Endothelial cell of umbilical vein (primary cell): Measurements from ENCODE around the gene KCNAB2. TPM values are rescaled to one million over a fixed set of nuclear protein-coding genes. Genes with fewer than 3 reads are reported as not detected.

Source experiments
- BruUV-seq: library from RNA; stranded (reverse); fragments of 400-500 nt; replicated peaks from 2 replicates; lab custom pipeline; 2021; lab: Mats Ljungman, UMichigan
- CTCF ChIA-PET: fragments of 300-600, 350-600 bp; sonication (Branson Sonifier 250); formaldehyde crosslinking; loops from one replicate; lab custom pipeline; 2021; ENCODE audit warnings: antibody characterized with exemption, inconsistent platforms; lab: Charles Lee
- POLR2A ChIA-PET: fragments of 300-600, 350-600 bp; sonication (Branson Sonifier 250); formaldehyde crosslinking; loops from one replicate; lab custom pipeline; 2021; ENCODE audit warnings: antibody characterized with exemption, inconsistent platforms; lab: Charles Lee
- DNase-seq: peaks from one replicate; pipeline ENCODE4 v3.0.0-alpha.2; 2011; ENCODE audit warnings: low read depth, low spot score
- FAIRE-seq: peaks from 2 replicates; lab custom pipeline; 2011; peaks lifted over from hg19 to GRCh38; lab: Jason Lieb, UNC
- H2AFZ ChIP-seq: 2 replicates; pipeline ENCODE4 v1.6.0; 2012; ENCODE audit warnings: low read depth, low read length, control low read depth, inconsistent platforms
- H3K27ac ChIP-seq: 2 replicates; pipeline ENCODE4 v1.5.1; 2011; ENCODE audit warnings: low read depth, mild to moderate bottlenecking, control low read depth, low read length, moderate library complexity; ENCODE audit not compliant: insufficient read depth
- H3K27me3 ChIP-seq, 2 experiments: 2 replicates each; pipeline versions ENCODE4 v1.6.0 to v1.6.1; 2011; ENCODE audit warnings: low read length in 2 of 2, mixed read lengths in 1 of 2; ENCODE audit not compliant: control insufficient read depth in 2 of 2, insufficient read depth in 2 of 2
- H3K36me3 ChIP-seq, 2 experiments: 2 replicates in 1 of 2; 3 replicates in 1 of 2; pipeline ENCODE4 v1.5.1; 2011; ENCODE audit warnings: low read length in 2 of 2, mild to moderate bottlenecking in 1 of 2, moderate library complexity in 1 of 2; ENCODE audit not compliant: control insufficient read depth in 2 of 2, insufficient read depth in 2 of 2; ENCODE audit errors: extremely low read depth in 1 of 2
- H3K4me1 ChIP-seq: 3 replicates; pipeline ENCODE4 v1.5.1; 2011; ENCODE audit warnings: mild to moderate bottlenecking, low read length; ENCODE audit not compliant: control insufficient read depth, insufficient read depth; ENCODE audit errors: extremely low read depth
- H3K4me2 ChIP-seq: 2 replicates; pipeline ENCODE4 v1.6.1; 2011; ENCODE audit warnings: low read length, control low read depth, mixed read lengths; ENCODE audit not compliant: insufficient read depth
- H3K4me3 ChIP-seq, 3 experiments: fragments of 200-600 bp in 1 of 3; sonication (generic), shearing (Covaris generic) in 1 of 3; replicated peaks in 1 of 3; 2 replicates each; pipeline ENCODE4 v1.5.1; 2011 to 2016; ENCODE audit warnings: control low read depth in 3 of 3, low read length in 3 of 3, mild to moderate bottlenecking in 2 of 3, inconsistent platforms in 1 of 3, low read depth in 1 of 3, moderate library complexity in 1 of 3; ENCODE audit not compliant: insufficient read depth in 1 of 3
- H3K79me2 ChIP-seq: 2 replicates; pipeline ENCODE4 v1.6.0; 2012; ENCODE audit warnings: low read length, inconsistent platforms; ENCODE audit not compliant: control insufficient read depth, insufficient read depth
- H3K9ac ChIP-seq: replicated peaks from 2 replicates; pipeline ENCODE3; 2011; ENCODE audit warnings: low read length, control low read depth; ENCODE audit not compliant: insufficient read depth; ENCODE audit errors: extremely low read depth
- H3K9me1 ChIP-seq: replicated peaks from 3 replicates; pipeline ENCODE4 v1.6.0; 2011; ENCODE audit warnings: mild to moderate bottlenecking, low read length; ENCODE audit not compliant: control insufficient read depth, insufficient read depth; ENCODE audit errors: extremely low read depth
- H3K9me3 ChIP-seq: replicated peaks from 2 replicates; pipeline ENCODE4 v1.5.1; 2012; ENCODE audit warnings: low read length, inconsistent platforms; ENCODE audit not compliant: control insufficient read depth, insufficient read depth
- H4K20me1 ChIP-seq: replicated peaks from 2 replicates; pipeline ENCODE3; 2011; ENCODE audit warnings: mild to moderate bottlenecking, low read length; ENCODE audit not compliant: control insufficient read depth, insufficient read depth; ENCODE audit errors: extremely low read depth
- EZH2 ChIP-seq: IDR thresholded peaks from 2 replicates; pipeline ENCODE4 v1.6.1; 2012; ENCODE audit warnings: borderline replicate concordance, low read depth, mild to moderate bottlenecking, moderate library complexity, low read length, inconsistent platforms; ENCODE audit not compliant: severe bottlenecking
- FOS ChIP-seq: IDR thresholded peaks from 2 replicates; pipeline ENCODE4 v1.6.1; 2011; ENCODE audit warnings: mild to moderate bottlenecking, low read length, moderate library complexity, borderline replicate concordance; ENCODE audit not compliant: insufficient read depth
- GATA2 ChIP-seq: IDR thresholded peaks from 2 replicates; pipeline ENCODE4 v1.7.0; 2011; ENCODE audit warnings: low read depth, mild to moderate bottlenecking, moderate library complexity, mixed read lengths, low read length; ENCODE audit not compliant: insufficient read length, insufficient read depth
- JUN ChIP-seq: IDR thresholded peaks from 2 replicates; pipeline ENCODE4 v1.6.1; 2011; ENCODE audit warnings: borderline replicate concordance, low read depth; ENCODE audit not compliant: insufficient read length, insufficient read depth
- MYC ChIP-seq: IDR thresholded peaks from one replicate; pipeline ENCODE4 v1.6.1; 2011; ENCODE audit warnings: mild to moderate bottlenecking, low read depth, low read length
- POLR2A ChIP-seq: IDR thresholded peaks from 2 replicates; pipeline ENCODE4 v1.6.1; 2012; ENCODE audit warnings: low read depth, mild to moderate bottlenecking, control low read depth, low read length
- POLR2AphosphoS5 ChIP-seq: IDR thresholded peaks from 2 replicates; pipeline ENCODE4 v1.6.1; 2012; ENCODE audit warnings: low read depth, mild to moderate bottlenecking, control low read depth, low read length, moderate library complexity; ENCODE audit not compliant: insufficient read depth
- dilution Hi-C: fragments of 300-500 bp; cut with MboI; formaldehyde crosslinking; loops from one replicate; pipeline ENCODE4 v1.15.0; 2019; ENCODE audit warnings: low sequenced_read_pairs; ENCODE audit not compliant: extremely low pct_ligation_motif_present
- intact Hi-C: fragments of 100-400 bp; cut with micrococcal nuclease; formaldehyde crosslinking; loops from one replicate; pipeline ENCODE4 v1.10.0; 2022
- polyA plus RNA-seq, 4 experiments: library from polyadenylated mRNA; depleted of rRNA in 3 of 4; stranded (reverse) in 3 of 4; unstranded in 1 of 4; fragments of >200 nt; gene quantifications; 2 replicates each; pipeline versions ENCODE4 v1.2.1 to v1.2.3, GENCODE V29; 2011 to 2012; ENCODE audit warnings: missing spikeins in 1 of 4
- total RNA-seq: library from RNA; stranded (reverse); gene quantifications from 2 replicates; pipeline ENCODE4 v1.2.3, GENCODE V29; 2021
- TF ChIP-seq, protein P1 (sequence below), 2 donors: IDR thresholded peaks; 1 replicate in 1 of 2; 2 replicates in 1 of 2; pipeline ENCODE4 v1.5.1; 2011; ENCODE audit warnings: low read length in 2 of 2, mild to moderate bottlenecking in 2 of 2, moderate library complexity in 2 of 2, control low read depth in 1 of 2, inconsistent platforms in 1 of 2, low read depth in 1 of 2; ENCODE audit not compliant: insufficient read depth in 1 of 2; ENCODE audit errors: extremely low read depth in 1 of 2
- TF ChIP-seq, protein P2 (sequence below): IDR thresholded peaks from 2 replicates; pipeline ENCODE4 v1.6.1; 2011; ENCODE audit not compliant: insufficient read depth, insufficient read length

Gene KCNAB2
- total and polyA plus RNA-seq, 2 donors (not counting 3 experiments of a cell fraction or from before 2014, with no cell fraction given) = 2.4 to 3.8 TPM

DNA sequence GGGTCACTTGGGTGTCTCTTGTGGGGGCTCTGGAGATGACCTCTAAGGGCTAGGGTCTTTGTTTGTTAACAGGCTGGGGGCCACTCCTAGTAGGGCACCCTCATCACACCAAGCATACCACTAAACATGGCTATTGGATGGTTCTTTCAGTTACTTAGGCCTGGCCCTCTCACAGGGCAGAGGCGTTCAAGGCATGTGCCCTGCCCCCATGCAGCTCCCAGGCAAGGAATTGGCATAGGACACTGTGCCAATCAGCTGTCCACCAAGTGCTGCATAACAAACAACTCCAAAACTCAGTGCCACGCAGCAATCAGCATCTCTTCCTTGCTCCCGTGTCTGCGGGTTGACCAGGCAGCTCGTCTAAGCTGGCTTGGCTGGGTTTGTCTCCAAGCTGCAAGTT, 2.1 kb upstream of the KCNAB2 start:
- no peaks in the 10 kb centered on the region for H3K27me3 ChIP-seq
- no peak for FAIRE-seq
- no peak for DNase-seq
- H3K9me3 ChIP-seq = no peaks in the 10 kb centered on the region
- intact Hi-C loops (no loop called here), dilution Hi-C loops (no loop called here)
- H3K4me1 ChIP-seq = no peaks in the 10 kb centered on the region
- H3K9me1 ChIP-seq = no peaks in the 10 kb centered on the region
- POLR2A ChIA-PET = no interaction called here
- no peaks in the 10 kb centered on the region for H3K79me2 ChIP-seq
- no peak overlapping the region for H3K4me2 ChIP-seq
- no peaks in the 10 kb centered on the region for H4K20me1 ChIP-seq
- H3K9ac ChIP-seq = no peak overlapping the region
- no peak overlapping the region for H3K4me3 ChIP-seq
- CTCF ChIA-PET = interaction anchor here (2.2 to 2.6 kb wide), 3 partner anchors 9 to 200 kb away, joined by 6 to 33 read pairs (median 8); partner anchors contain the start of gene HES3
- TF ChIP-seq, protein P1, sequence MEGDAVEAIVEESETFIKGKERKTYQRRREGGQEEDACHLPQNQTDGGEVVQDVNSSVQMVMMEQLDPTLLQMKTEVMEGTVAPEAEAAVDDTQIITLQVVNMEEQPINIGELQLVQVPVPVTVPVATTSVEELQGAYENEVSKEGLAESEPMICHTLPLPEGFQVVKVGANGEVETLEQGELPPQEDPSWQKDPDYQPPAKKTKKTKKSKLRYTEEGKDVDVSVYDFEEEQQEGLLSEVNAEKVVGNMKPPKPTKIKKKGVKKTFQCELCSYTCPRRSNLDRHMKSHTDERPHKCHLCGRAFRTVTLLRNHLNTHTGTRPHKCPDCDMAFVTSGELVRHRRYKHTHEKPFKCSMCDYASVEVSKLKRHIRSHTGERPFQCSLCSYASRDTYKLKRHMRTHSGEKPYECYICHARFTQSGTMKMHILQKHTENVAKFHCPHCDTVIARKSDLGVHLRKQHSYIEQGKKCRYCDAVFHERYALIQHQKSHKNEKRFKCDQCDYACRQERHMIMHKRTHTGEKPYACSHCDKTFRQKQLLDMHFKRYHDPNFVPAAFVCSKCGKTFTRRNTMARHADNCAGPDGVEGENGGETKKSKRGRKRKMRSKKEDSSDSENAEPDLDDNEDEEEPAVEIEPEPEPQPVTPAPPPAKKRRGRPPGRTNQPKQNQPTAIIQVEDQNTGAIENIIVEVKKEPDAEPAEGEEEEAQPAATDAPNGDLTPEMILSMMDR (IDR thresholded peaks at IDR 0.05; ENCODE audit: extremely low read depth in 1 of 2, insufficient read depth in 1 of 2, low read depth in 1 of 2, low read length in 2 of 2) = no peak
- no peak for TF ChIP-seq MYC
- no peak for TF ChIP-seq POLR2AphosphoS5
- TF ChIP-seq GATA2 = no peak
- no peak for TF ChIP-seq EZH2
- TF ChIP-seq, protein P2, sequence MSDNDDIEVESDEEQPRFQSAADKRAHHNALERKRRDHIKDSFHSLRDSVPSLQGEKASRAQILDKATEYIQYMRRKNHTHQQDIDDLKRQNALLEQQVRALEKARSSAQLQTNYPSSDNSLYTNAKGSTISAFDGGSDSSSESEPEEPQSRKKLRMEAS = no peak
- TF ChIP-seq POLR2A = no peak
- TF ChIP-seq FOS = no peak
- TF ChIP-seq JUN = no peak
- H3K36me3 ChIP-seq = no peaks in the 10 kb centered on the region
- no peak overlapping the region for H3K27ac ChIP-seq
- no peak overlapping the region for H2AFZ ChIP-seq
- BruUV-seq = no TSS peak
